Natural killer cell (primary cell): ENCODE measurements around the gene VPS35L. TPM values are rescaled to one million over a fixed set of nuclear protein-coding genes. Genes with fewer than 3 reads are reported as not detected.

Source experiments
- ATAC-seq, 3 donors: fragments of 150-1000 bp in 2 of 3; fragments of 200-7000 bp in 1 of 3; cut with Tn5 transposase; 1 replicate in 1 of 3; 2 replicates in 2 of 3; pipeline ENCODE4 v1.10.0; 2021; ENCODE audit warnings: mild to moderate bottlenecking in 2 of 3, moderate library complexity in 2 of 3
- DNase-seq, 2 donors: peaks; one replicate each; pipeline versions ENCODE4 v3.0.0 to v3.0.0-alpha.2; 2013 to 2021; ENCODE audit warnings: mixed read lengths in 1 of 2
- H3K27ac ChIP-seq: one replicate; pipeline ENCODE4 v1.5.1; 2013; ENCODE audit warnings: mild to moderate bottlenecking, low read length
- H3K27me3 ChIP-seq: one replicate; pipeline ENCODE4 v1.6.1; 2013; ENCODE audit warnings: low read length; ENCODE audit not compliant: control insufficient read depth, insufficient read depth
- H3K36me3 ChIP-seq: one replicate; pipeline ENCODE4 v1.6.1; 2013; ENCODE audit warnings: low read length; ENCODE audit not compliant: control insufficient read depth, insufficient read depth
- H3K4me1 ChIP-seq: one replicate; pipeline ENCODE4 v1.6.1; 2013; ENCODE audit warnings: low read length; ENCODE audit not compliant: control insufficient read depth, insufficient read depth
- H3K4me3 ChIP-seq: one replicate; pipeline ENCODE4 v1.5.1; 2013; ENCODE audit warnings: low read length
- H3K9me3 ChIP-seq: one replicate; pipeline ENCODE4 v1.6.1; 2013; ENCODE audit warnings: low read length; ENCODE audit not compliant: control insufficient read depth, insufficient read depth
- H3K27ac Mint-ChIP-seq, 2 donors: one replicate each; pipeline ENCODE4 v1.8.0; 2022; ENCODE audit warnings: mild to moderate bottlenecking in 2 of 2, mixed read lengths in 2 of 2, moderate library complexity in 1 of 2
- H3K27me3 Mint-ChIP-seq, 2 donors: one replicate each; pipeline ENCODE4 v1.8.0; 2022; ENCODE audit warnings: low read depth in 2 of 2, mixed read lengths in 2 of 2
- H3K36me3 Mint-ChIP-seq: one replicate; pipeline ENCODE4 v1.8.0; 2022; ENCODE audit warnings: mixed read lengths
- H3K4me1 Mint-ChIP-seq, 2 donors: one replicate each; pipeline ENCODE4 v1.8.0; 2022; ENCODE audit warnings: mixed read lengths in 2 of 2
- H3K4me3 Mint-ChIP-seq: one replicate; pipeline ENCODE4 v1.8.0; 2022; ENCODE audit warnings: mild to moderate bottlenecking, moderate library complexity, mixed read lengths
- H3K9me3 Mint-ChIP-seq, 2 donors: one replicate each; pipeline ENCODE4 v1.8.0; 2022; ENCODE audit warnings: mixed read lengths in 2 of 2
- CTCF ChIP-seq: fragments of 200-600 bp; IDR thresholded peaks from one replicate; pipeline ENCODE4 v1.8.0; 2022; ENCODE audit warnings: antibody characterized with exemption
- WGBS: methylation state at CpG from one replicate; pipeline ENCODE4 v1.1.7; 2013; ENCODE audit warnings: missing lambda C conversion rate; ENCODE audit not compliant: insufficient coverage; 5-methylcytosine and 5-hydroxymethylcytosine counted together
- intact Hi-C: fragments of 100-400 bp; cut with micrococcal nuclease; formaldehyde crosslinking; loops from one replicate; pipeline ENCODE4 v1.14.2; 2022
- total RNA-seq, 4 donors: library from RNA; stranded (reverse); fragments of 120-200 nt in 1 of 4; gene quantifications; one replicate each; pipeline versions ENCODE4 v1.2.3 to v1.2.4, GENCODE V29; 2013 to 2022

VPS35L gene
- total RNA-seq, 3 donors from 2014 or later (not counting 1 experiment from before 2014, with no cell fraction given), result 37.4 to 53.5 (median 44.4) TPM

GRCh38 chr16:19521471-19522396, 33.8 kb upstream of the VPS35L start, which contains the start of gene GDE1:
Gene GDE1 (minus strand): TSS chr16:19522098. CDS start chr16:19521964, 134 bp downstream.
- TF ChIP-seq CTCF, result no peak
- Mint-ChIP-seq H3K36me3 (peaks cover 6% of the 10 kb centered on the region), H3K4me1 (peaks cover 64 to 72% of the 10 kb centered on the region in 2 donors), H3K4me3 (peak within 1 kb of the TSS; percentile 98), H3K27ac (peak within 1 kb of the TSS; percentile 92 to 94), H3K27me3 (no peaks in the 10 kb centered on the region), H3K9me3 (no peaks in the 10 kb centered on the region)
- Histone ChIP-seq H3K4me3 (peak within 1 kb of the TSS; percentile 79), H3K9me3 (no peaks in the 10 kb centered on the region), H3K27me3 (no peaks in the 10 kb centered on the region), H3K36me3 (peaks cover 3% of the 10 kb centered on the region), H3K27ac (peak within 1 kb of the TSS; percentile 77), H3K4me1 (peaks cover 33% of the 10 kb centered on the region)
- DNase-seq (peak; percentile 84 to 94), ATAC-seq (peak; percentile 73 to 85 (median 76))
- intact Hi-C loops, result loop anchor here (2.0 kb wide), 1 partner anchor 19 kb away; no protein-coding TSS in a partner anchor
- WGBS, result under 1% methylated on average over 62 of the region's 62 CpGs

- TF ChIP-seq CTCF, result no peak
- Histone ChIP-seq H3K4me1 (peaks cover 33% of the 10 kb centered on the region), H3K36me3 (no peaks in the 10 kb centered on the region), H3K9me3 (no peaks in the 10 kb centered on the region), H3K27ac (peak overlapping the region; percentile 77), H3K4me3 (no peak overlapping the region), H3K27me3 (no peaks in the 10 kb centered on the region)
- H3K27me3 Mint-ChIP-seq, result no peaks in the 10 kb centered on the region
- peak overlapping the region; percentile 98 for H3K4me3 Mint-ChIP-seq
- peaks cover 57 to 66% of the 10 kb centered on the region in 2 donors for H3K4me1 Mint-ChIP-seq
- H3K36me3 Mint-ChIP-seq, result peaks cover 6% of the 10 kb centered on the region
- WGBS, result 47% methylated on average over 4 of the region's 5 CpGs
- no peak for ATAC-seq
- H3K9me3 Mint-ChIP-seq, result no peaks in the 10 kb centered on the region
- peak overlapping the region; percentile 92 to 94 for H3K27ac Mint-ChIP-seq
- no peak for DNase-seq
- intact Hi-C loops, result no loop called here
Observed at GRCh38 chr16:19522397-19522732, 33.1 kb upstream of the VPS35L start.

DNA sequence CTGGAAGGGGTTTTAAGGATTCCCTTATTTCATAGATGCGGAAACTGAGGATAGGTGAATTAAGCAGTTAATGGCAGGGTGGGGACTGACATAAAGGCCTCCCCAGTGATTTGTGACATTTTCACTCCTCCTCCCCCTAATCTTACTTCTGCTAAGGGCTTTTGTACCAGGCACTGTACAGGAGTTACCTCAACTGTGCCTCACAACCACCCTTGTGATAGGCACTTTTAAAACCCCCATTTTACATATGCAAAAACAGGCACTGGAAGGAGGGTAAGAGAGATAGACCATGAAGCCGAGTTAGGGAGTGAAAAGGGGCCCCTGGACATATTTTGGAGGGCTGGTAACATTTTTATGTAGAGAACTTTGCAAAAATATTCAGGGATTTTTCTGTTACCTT, 32.7 kb upstream of the VPS35L start:
- H3K36me3 ChIP-seq, result no peaks in the 10 kb centered on the region
- Mint-ChIP-seq H3K4me3 (peak overlapping the region; percentile 98), H3K4me1 (peaks cover 53 to 62% of the 10 kb centered on the region in 2 donors), H3K27ac (peak overlapping the region; percentile 92 to 94), H3K36me3 (peaks cover 6% of the 10 kb centered on the region), H3K27me3 (no peaks in the 10 kb centered on the region), H3K9me3 (no peaks in the 10 kb centered on the region)
- TF ChIP-seq CTCF, result no peak
- no peaks in the 10 kb centered on the region for H3K9me3 ChIP-seq
- intact Hi-C loops, result loop anchor here (1.0 kb wide), 1 partner anchor 33 kb away; the partner anchor contains the start of gene VPS35L
- no peak overlapping the region for H3K4me3 ChIP-seq
- H3K27me3 ChIP-seq, result no peaks in the 10 kb centered on the region
- ATAC-seq (no peak), DNase-seq (peak in 1 of 2 donors; percentile 11)
- no peak overlapping the region for H3K27ac ChIP-seq
- WGBS, result 95% methylated on average over 2 of the region's 2 CpGs
- peaks cover 33% of the 10 kb centered on the region for H3K4me1 ChIP-seq
